GM10847 (cell line): ENCODE data around the gene EPHA1.

ENCODE experiments used
- POLR2A ChIP-seq: IDR thresholded peaks from 2 replicates; pipeline ENCODE4 v1.6.1; 2011; ENCODE audit not compliant: insufficient read length; ENCODE audit errors: extremely low read depth

The EPHA1 gene

GRCh38 chr7:143359771-143360353 is 48.8 kb downstream of the EPHA1 start:
- no peak for TF ChIP-seq POLR2A

- TF ChIP-seq POLR2A = no peak
These were observed 50.0 kb downstream of the EPHA1 start for GRCh38 chr7:143358626-143359025.

GRCh38 chr7:143356414-143357050 is 52.1 kb downstream of the EPHA1 start:
- TF ChIP-seq POLR2A = no peak

- no peak for TF ChIP-seq POLR2A
These were observed 52.9 kb downstream of the EPHA1 start for GRCh38 chr7:143355450-143356385.

- no peak for TF ChIP-seq POLR2A
These were observed 53.7 kb downstream of the EPHA1 start for GRCh38 chr7:143354965-143355364.

- no peak for TF ChIP-seq POLR2A
These were observed 54.3 kb downstream of the EPHA1 start for GRCh38 chr7:143354376-143354775.

GRCh38 chr7:143352531-143353002 is 56.1 kb downstream of the EPHA1 start:
- no peak for TF ChIP-seq POLR2A

- no peak for TF ChIP-seq POLR2A
These were observed 57.1 kb downstream of the EPHA1 start for GRCh38 chr7:143351574-143351973.

- TF ChIP-seq POLR2A = no peak
These were observed 57.6 kb downstream of the EPHA1 start for GRCh38 chr7:143351060-143351459.

GRCh38 chr7:143347950-143348349 is 60.7 kb downstream of the EPHA1 start:
- no peak for TF ChIP-seq POLR2A

- no peak for TF ChIP-seq POLR2A
These were observed 62.6 kb downstream of the EPHA1 start for GRCh38 chr7:143346018-143346417.

GRCh38 chr7:143345428-143345900 is 63.2 kb downstream of the EPHA1 start:
- TF ChIP-seq POLR2A = no peak

- TF ChIP-seq POLR2A = no peak
These were observed 65.1 kb downstream of the EPHA1 start for GRCh38 chr7:143343596-143343995.

GRCh38 chr7:143341842-143342241 is 66.8 kb downstream of the EPHA1 start:
- no peak for TF ChIP-seq POLR2A
